ENCODE results near the gene LCN15.
"Not testable (repeated sequence)": the region's sequence is repeated elsewhere in the genome, so short reads cannot be mapped to it uniquely, and the experiment has no call there.

LCN15 gene

DNA sequence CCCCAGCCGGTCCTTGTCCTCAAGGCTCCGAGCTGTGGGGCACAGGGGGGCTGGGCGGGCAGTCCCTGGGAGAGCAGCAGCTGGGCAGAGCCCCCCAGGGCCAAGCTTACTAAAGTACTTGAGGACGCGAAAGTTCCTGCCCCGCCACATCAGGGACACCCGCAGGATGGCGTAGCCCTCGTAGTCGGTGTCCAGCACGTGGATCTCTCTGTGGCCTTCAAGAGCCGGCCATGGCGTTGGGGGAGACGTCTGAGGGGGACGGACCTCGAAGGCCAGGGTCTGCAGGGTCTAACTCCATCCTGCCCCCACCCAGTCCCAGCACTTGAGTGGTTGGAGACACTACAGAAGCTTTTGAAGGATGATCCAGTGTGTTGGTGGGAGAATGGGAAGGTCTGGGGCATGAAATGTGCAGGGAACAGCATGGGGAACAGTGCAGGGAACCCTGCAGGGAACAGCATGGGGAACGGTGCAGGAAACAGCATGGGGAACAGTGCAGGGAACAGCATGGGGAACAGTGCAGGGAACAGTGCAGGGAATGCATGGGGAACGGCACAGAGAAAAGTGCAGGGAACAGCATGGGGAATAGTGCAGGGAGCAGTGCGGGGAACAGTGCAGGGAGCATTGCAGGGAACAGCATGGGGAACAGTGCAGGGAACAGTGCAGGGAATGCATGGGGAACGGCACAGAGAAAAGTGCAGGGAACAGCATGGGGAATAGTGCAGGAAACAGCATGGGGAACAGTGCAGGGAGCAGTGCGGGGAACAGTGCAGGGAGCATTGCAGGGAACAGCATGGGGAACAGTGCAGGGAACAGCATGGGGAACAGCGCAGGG is 8.8 kb downstream of the LCN15 start:
- DNase-seq (ENCODE audit: low read depth), result not testable (repeated sequence)

- no peak for DNase-seq (ENCODE audit: low read depth)
Observed at GRCh38 chr9:136754626-136755301, 9.6 kb downstream of the LCN15 start.

DNA sequence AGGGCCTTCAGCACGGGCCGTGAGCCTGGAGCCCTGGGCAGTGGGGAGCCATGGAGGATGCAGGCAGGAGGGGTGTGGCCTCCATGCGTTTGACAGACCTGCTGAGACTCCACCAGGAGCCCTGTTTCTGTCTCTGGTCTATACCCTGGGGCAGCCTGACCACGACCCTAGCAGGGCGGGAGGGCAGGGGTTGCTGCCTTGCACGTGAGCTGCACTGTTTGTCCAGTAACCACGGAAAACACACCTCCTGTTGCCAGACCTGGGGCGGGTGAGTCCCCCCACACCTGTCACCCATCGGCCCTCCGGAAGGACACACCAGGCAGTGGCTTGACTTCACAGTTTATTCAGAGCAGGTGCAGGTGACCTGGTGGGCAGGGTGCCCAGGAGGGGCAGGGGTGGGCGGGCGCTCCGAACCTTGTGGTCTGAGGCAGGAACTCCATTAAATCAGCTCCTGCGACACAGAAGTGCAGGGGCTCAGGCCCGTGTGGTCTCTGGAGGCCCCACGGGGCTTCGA is 10.2 kb downstream of the LCN15 start:
- no peak for DNase-seq (ENCODE audit: low read depth)

DNA sequence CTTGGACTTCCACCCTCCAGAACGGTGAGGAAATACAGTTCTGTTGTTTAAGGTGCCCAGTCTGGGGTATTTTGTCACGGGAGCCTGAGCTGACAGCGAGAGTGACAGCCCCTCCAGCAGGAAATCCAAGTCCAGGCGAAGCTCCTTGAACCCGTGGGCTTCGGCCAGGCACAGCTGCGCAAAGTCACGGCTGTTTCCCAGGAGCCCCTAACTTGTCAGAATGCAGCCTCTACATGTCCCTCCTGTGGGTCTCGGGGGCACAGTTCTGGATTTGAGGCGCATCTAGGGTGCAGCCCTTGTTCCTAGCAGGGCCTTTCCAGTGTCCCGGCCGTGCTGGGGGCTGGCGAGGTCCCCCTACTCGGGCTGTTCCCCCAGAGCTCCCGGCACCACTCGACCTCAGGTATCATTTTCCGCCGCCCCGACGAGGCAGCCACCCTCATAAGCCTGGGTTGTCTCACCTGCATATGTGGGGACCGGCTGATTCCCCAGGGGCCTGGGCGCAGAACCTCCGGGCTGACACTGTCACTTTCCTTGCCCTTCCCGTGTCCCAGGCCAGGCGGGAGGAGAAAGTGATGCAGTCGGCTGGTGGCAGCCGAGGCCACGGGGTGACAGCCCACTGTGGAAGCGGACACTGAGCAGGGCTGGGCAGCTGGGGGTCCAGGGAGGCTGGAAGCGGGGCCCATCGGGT is 10.8 kb downstream of the LCN15 start:
- DNase-seq (ENCODE audit: low read depth), result no peak

DNA sequence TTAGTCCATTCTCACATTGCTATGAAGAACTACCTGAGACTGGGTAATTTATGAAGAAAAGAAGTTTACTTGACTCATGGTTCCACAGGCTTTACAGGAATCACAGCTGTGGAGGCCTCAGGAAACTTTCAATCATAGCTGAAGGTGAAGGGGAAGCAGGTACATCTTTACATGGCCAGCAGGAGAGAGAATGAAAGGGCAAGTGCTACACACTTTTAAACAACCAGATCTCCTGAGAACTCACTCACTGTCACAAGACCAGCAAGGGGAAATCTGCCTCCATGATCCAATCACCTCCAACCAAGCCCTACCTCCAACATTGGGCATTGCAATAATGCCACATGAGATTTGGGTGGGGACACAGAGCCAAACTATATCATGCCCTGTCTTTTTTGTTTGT is 12.5 kb downstream of the LCN15 start:
- DNase-seq (ENCODE audit: low read depth), result no peak

DNA sequence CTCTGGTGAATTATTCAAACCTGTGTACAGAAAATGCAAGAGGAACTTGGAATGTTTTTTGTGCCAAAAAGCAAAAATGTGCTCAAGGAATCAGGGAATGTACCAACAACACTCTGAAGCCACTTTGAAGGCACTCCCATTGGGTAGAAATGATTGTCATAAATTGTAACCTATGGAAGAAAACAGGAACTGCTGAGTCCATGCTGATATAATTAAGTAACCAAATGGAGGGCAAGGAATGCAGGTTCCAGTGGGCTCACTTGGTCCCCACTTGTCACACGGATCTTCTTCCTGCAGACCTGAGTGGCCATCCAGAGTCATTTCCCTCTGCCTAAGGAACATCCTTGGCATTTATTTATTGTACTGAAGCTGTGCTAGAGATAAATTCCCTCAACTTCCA is 13.1 kb downstream of the LCN15 start:
- no peak for DNase-seq (ENCODE audit: low read depth)

DNA sequence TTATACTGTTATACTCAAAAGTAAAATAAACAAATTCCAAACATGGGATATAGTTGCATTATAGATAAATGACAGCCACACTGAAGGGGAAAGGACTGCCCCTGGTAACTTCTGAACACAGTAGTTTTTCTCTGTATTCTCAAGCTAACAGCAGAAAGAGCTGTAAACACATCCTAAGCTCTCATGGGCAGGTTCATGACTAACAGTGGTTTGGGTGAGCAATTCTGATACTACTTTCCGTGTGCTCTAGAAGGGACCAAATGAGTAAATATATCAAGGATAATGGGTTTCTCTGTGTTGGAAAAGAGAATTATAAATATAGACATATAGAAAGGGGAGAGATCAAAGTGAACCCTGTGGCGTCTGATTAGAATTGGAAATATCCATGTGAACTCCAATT is 13.8 kb downstream of the LCN15 start:
- no peak for DNase-seq (ENCODE audit: low read depth)

DNA sequence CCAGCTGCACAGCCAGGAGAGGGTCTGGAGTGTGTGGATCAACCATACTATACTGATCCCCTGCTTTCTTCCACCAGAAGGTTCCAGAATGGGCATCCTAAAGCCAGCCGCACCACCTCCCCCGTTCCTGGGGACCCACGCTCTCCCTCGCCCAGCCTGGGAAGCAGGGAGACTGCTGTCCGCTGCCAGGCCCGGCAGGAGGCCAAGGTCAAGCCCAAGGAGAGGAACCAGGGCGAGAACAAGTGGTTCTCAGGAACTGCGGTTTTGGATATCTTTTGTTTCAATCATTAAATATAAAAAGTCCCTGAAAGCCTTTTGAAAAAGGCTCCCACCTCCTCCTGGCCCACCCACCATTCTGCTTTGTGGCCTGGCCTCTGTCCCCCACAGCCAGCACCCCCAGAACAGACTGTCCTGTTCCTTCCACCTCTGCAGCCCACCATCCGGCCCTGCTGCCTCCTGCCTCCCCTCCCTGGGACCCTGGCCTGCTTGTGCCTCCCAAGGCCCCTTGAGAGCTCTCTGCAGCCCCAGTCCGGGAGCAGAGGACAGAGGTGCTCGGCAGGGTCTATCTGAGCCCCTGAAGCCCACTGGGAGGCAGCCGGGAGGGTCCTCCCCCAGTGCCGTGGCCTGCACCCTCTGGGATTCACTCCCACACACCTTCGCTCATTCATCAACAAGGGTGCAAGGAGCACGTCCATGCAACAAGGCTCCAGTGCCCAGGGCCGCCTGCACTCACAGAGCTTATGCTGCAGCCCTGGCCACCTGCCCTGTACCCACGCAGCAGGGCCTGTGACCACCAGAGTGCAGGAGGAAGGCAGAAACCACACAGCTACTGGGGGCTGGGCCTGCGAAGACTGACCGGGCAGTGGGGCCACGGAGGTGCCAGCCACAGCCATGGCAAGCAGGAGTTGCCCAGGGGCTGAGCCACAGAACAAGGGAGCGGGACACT is 15.4 kb downstream of the LCN15 start:
- DNase-seq (ENCODE audit: low read depth), result no peak

DNA sequence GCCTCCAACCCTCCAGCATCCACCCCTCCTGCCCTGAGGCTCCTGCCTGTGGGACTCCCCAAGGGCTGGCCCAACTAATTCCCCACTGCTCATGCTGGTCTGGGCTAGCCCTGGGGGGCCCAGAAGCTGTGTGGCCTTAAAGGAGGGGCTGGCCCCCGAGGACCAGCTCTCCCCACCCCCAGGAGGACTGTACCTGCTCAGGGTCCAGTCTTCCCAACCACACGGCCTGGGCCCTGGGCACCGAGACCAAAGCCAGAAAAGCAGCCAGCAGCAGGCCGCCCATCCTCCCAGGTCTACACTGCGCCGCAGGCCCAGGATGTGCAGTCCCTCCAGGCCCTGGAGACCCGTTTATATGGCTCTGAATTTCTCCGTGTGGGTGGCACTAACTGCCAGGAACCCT is 16.1 kb downstream of the LCN15 start, which contains the start of gene LCN6:
LCN6 (minus strand) TSS at position 325 of the 400 bp plus-strand sequence; CDS start at position 283, 42 bp downstream.
- no peak for DNase-seq (ENCODE audit: low read depth)

DNA sequence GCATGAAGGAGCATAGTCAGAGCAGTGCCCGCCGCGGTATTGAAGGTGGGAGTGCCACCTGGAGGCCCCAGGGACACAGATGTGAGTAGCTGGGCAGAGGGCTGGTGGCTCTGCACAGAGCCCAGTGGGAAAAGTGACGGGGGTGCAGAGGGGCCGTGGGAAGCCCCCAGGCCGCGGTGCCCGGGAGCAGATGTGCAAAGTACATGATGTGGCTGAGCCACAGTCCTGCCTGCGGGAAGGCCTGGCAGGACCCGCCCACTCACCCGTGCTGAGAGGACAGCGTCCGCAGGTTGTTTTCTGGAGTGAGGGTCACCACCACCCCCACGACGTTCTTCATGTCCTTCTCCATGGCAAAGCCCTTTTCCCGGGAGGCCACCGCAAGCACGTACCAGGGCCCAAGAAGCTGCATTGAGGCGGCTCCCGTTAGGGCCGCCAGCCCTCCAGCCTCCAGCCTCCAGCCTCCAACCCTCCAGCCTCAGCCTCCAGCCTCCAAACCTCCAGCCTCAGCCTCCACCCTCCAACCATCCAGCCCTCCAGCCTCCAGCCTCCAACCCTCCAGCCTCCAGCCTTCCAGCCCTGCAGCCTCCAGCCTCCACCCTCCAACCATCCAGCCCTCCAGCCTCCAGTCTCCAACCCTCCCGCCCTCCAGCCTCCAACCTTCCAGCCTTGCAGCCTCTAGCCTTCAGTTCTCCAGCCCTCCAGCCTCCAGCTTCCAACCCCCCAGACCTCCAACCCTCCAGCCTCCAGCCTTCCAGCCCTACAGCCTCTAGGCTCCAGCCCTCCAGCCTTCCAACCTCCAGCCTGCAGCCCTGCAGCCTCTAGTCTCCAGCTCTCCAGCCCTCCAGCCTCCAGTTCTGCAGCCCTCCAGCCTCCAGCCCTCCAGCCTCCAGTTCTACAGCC is 16.9 kb downstream of the LCN15 start:
- DNase-seq (ENCODE audit: low read depth), result no peak

- no peak for DNase-seq (ENCODE audit: low read depth)
Observed at GRCh38 chr9:136746621-136747020, 17.7 kb downstream of the LCN15 start.

- no peak for DNase-seq (ENCODE audit: low read depth)
Observed at GRCh38 chr9:136746155-136746490, 18.2 kb downstream of the LCN15 start.

- no peak for DNase-seq (ENCODE audit: low read depth)
Observed at GRCh38 chr9:136745389-136746154, 18.7 kb downstream of the LCN15 start.

DNA sequence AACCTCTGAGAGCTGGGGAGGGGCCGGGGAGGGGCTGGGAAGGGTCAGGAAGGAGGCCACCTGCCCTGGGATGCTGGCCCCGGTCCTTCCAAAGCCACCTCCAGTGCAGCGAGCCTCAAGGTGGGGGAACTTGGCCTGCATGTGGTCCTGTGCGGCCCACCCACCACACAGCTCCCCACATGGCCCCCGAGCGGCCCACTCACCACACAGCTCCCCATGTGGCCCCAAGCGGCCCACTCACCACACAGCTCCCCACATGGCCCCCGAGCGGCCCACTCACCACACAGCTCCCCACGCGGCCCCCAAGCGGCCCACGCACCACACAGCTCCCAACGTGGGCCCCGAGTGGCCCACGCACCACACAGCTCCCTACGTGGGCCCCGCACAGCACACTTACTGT is 19.5 kb downstream of the LCN15 start:
- DNase-seq (ENCODE audit: low read depth), result no peak

- DNase-seq (ENCODE audit: low read depth), result no peak
Observed at GRCh38 chr9:136743639-136744211, 20.6 kb downstream of the LCN15 start.

DNA sequence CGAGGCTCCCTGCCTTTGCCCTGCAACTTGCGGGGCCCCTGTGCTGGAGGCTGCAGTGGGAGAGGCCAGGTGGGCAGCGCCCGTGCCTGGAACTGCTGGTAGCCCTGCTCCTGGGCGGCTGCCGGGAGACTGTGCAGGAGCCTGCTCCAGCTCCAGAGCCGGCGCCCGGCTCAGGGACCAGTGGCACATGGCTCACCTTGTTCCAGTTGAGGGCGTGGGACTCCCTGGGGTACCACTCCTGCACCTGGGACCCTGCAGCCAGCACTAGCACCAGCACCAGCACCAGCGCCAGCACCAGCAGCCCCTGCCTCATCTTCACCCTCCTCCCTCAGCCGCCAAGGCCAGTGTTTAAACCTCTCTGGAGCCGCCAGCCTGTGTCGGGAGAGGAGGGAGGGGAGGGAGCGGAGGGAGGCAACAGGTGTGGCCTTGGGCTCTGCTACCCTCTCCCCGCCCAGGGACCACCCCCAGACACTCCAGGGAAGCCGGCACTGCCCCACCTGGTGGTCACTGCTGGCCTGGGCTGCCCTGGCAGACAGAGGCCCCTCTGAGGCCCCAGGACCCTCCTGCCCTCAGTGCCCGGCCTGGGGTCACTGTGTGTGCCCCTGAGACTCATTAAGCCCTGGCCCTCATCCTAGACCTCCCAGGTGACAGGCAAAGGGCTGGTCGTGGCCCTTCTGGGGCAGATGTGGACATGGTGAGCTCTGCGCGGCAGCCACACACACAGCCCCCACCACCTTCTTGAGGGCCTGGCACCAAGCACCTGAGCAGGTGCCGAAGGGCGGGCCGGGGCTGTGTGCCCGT is 21.5 kb downstream of the LCN15 start, which contains the start of gene LCN10:
LCN10 (minus strand) TSS at position 350 of the 801 bp plus-strand sequence; CDS start at position 313, 37 bp downstream.
- DNase-seq (ENCODE audit: low read depth), result no peak

GRCh38 chr9:136741883-136742571 is 22.3 kb downstream of the LCN15 start:
- DNase-seq (ENCODE audit: low read depth), result no peak

Measured in activated gamma-delta T cell treated with anti-CD3 and anti-CD28 coated beads, Interleukin-2, amount 50 U/mL, for 16 hours (primary cell).